HG02885 (cell line): ENCODE data around the gene NEMP1.
"Not testable (repeated sequence)": the region's sequence is repeated elsewhere in the genome, so short reads cannot be mapped to it uniquely, and the experiment has no call there.

ENCODE experiments used
- ATAC-seq: cut with Tn5 transposase; IDR thresholded peaks from one replicate; pipeline ENCODE4 v1.9.1; 2021; ENCODE audit warnings: mild to moderate bottlenecking; ENCODE audit not compliant: unreplicated experiment, poor library complexity

Gene NEMP1

DNA sequence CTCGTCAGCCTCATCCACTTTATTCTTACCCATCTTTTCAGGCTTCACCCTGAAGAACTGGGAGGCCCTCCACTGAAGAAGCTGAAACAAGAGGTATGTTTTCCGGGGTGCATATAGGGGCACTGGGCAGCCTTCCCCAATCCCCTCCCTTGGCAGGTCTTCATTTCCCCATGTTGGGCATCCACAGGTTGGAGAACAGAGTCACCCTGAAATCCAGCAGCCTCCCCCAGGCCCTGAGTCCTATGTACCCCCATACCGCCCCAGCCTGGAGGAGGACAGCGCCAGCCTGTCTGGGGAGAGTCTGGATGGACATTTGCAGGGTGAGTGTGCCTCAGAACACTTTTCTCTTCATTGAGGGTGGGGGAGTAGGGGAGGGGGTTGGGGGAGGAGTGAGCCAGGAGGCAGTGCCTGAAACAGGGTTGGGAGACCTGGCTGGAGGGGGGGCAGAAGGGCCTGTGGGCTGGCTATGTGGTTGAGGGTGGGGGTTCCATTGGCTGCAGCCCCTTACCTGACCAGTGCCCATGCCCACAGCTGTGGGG is 14.4 kb upstream of the NEMP1 start:
- ATAC-seq: no peak

DNA sequence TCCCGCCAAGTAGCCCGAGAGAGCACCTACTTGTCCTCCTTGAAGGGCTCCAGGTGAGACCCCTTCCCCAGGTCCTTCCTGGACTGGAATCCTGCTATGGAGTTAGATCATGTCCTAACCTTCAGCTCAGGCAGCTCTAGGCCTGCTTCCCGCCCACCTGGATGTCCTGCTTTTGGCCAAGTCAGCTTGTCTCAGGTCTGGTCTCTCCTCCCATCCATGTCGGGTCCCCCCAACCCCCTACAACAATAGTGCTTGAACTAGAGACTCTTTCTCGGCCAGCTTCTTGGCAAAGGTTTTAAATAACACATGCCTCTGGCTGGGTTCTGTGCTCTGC is 13.9 kb upstream of the NEMP1 start:
- no peak for ATAC-seq

DNA sequence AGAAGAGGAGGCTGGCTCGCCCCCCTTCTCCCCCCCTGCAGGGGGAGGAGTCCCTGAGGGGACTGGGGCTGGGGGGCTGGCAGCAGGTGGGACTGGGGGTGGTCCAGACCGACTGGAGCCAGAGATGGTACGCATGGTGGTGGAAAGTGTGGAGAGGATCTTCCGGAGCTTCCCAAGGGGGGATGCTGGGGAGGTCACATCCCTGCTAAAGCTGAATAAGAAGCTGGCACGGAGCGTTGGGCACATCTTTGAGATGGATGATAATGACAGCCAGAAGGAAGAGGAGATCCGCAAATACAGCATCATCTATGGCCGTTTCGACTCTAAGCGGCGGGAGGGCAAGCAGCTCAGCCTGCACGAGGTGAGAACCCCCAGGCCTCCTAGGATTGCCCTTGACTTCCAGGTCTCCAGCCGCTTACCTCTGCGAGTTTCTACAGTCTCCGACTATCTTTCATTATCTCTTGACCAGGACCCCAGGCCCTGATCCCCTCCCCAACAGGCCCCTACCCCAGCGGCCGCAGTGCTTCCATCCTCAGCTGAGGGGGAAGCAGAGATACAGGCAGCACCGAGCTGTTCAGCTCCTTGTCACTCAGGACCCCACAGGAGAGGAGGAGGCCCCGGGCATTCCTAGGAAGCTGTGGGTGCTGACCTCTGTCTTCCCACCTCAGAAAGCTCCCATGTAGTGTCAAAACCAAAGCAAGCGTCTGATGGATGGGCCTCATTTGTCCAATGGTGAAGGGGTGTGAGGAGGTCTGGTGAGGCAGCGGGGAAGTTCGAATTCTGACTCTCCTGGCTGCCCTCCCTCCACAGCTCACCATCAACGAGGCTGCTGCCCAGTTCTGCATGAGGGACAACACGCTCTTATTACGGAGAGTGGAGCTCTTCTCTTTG is 13.3 kb upstream of the NEMP1 start:
- no peak for ATAC-seq

DNA sequence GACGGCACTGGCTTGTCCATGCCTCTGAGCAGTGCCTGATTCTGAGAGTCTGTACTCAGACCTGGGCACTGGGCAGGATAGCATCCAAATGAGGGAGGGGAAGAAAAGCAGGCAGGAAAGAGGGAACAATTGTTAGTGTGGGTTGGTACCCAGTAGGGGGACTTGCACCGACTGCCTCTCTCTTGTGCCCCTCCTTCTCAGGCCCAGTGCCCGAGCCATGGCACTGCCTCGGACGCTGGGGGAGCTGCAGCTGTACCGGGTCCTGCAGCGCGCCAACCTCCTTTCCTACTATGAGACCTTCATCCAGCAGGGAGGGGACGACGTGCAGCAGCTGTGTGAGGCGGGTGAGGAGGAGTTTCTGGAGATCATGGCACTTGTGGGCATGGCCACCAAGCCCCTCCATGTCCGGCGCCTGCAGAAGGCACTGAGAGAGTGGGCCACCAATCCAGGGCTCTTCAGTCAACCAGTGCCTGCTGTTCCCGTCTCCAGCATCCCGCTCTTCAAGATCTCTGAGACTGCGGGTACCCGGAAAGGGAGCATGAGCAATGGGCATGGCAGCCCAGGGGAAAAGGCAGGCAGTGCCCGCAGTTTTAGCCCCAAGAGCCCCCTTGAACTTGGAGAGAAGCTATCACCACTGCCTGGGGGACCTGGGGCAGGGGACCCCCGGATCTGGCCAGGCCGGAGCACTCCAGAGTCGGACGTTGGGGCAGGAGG is 12.5 kb upstream of the NEMP1 start:
- ATAC-seq: no peak

DNA sequence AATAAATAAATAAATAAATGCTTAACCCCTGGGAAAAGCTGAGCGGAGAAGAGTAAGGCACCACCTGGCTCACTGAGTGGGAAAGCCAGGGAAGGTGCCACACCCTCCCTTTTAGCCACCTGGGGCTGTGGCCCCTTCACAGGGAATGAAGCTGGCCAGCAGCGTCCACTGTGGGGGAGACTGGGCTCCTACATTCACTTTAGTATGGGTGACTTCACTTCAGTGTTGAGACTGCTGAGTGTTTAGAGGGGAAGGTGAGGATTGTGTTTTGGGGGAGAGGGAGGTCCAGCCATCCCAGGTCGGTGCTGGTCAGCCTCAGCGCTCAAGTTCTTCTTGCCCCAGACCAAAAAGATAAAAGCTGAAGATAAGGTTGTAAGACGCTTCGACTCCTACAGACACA is 11.9 kb upstream of the NEMP1 start:
- no peak for ATAC-seq

DNA sequence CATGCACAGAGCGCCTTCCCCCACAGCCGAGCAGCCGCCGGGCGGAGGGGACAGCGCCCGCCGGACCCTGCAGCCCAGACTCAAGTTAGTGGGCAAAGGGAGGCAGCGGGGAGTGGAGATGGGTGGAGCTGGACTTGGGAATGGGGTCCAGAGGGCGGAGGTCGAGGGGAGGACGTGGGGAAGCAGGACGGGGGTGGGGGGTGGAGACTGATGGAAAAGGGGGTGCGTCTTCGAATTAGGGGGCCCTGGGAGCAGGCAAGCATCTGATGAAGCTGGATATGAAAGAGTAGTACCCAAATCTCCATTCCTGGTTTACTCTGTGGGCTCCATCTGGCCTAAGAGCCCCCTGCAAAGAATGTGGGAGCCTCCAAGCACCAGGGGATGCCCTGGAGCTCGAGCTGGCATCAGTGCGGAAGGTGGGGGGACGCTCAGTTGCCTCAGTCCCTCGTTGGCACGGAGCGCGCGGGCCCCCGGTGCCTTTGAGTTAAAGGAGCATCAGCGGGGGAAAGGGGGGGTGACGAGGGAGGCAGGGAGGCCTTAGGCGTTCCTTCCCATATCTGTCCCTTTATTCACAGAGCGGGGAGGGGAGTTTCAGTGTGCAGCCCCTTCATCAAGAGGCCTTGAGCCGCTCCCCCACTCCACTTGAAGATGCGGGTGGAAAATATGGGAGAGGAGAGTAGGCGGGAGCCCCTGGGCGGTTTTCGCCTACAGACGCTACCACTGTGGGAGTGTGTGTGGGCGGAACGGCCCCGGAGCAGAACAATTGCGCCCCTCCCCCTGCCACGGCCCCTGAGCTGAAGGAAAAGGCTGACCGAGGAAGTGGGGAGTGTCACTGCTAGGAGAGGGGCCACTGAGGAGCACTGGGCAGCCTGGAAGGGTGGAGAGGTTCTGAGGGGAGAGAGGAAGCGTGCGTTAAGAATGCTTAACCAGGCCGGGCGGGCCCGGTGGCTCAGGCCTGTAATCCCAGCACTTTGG is 11.0 kb upstream of the NEMP1 start:
- no peak for ATAC-seq

DNA sequence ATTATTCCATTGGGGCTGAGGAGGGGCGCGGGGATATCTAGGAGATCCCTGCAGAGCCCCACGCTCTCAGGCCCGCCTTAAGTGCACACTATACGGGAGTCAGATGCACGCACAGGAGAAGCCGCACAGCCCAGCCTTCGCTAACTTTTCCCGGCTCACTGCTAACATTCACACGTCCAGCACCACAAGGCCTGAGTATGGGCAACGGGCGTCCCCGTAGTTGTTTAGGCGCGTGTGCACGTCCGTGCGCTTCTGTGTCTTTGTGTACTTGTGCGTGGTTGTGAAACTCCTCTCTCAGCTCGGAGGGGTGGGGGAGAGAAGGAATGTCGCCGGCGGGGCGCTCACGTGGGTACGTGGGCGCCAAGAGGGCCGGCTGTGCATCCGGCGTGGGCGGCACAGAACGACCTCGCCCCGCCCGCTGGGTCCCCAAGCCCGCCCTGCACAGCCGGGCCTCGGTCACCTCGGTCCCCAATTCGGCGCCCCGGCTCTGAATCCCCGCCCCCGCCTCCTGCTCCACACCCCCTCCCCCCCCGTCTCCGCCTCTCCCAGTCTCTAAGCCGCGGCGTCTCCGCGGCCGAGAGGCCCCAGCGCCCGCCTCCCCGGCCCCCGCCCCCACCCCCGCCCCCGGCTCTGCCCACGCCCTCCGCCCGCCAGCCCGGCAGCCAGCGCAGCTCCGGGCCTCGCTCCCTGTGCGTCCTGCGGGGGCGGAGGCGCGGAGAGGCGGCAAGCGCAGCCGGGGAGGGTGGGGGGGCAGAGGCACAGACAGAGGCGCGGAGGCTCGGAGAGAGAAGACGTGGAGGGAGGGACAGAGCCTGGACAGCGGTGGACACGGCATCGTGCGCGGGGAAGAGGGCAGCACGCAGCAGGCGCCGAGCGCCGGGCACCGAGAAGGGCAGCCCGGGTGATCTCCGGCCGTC is 10.0 kb upstream of the NEMP1 start, which contains the start of gene NAB2:
Gene NAB2, plus strand, starts transcription at position 761 of the 917 bp plus-strand sequence. CDS start 158 bp downstream, outside the sequence.
- ATAC-seq: peak; percentile 57

DNA sequence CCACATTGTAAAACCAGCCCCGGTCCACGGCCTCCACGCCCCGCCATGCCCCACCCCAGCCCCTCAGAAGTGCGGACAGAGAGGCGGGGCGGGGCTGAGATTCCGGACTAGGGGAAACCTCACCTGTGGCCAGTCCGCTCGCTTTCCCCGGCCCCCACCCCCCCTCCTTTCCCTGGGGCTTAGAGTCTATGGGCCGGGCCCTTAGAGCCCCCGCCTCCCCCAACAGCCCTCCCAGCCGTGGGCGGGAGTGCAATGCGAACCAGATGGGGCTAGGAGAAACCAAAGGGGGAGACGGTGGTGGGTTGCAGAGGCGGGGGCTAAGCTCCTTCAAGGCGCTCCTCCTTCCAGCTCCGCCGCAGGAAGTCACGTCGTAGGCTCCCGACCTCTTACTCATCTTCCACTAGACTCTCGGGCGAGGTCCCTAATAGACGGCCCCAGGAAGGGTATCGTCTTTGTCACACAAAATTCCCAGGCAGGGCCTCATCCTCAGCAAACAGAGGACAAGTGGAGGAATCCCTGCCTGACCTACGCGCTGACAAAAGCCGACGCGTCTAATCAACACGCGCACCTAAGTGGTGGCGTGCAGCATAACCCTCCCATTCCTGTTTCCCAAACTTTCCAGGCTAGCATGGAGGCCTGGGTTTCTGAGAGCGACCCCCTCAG is 9.2 kb upstream of the NEMP1 start:
- peak; percentile 38 for ATAC-seq

DNA sequence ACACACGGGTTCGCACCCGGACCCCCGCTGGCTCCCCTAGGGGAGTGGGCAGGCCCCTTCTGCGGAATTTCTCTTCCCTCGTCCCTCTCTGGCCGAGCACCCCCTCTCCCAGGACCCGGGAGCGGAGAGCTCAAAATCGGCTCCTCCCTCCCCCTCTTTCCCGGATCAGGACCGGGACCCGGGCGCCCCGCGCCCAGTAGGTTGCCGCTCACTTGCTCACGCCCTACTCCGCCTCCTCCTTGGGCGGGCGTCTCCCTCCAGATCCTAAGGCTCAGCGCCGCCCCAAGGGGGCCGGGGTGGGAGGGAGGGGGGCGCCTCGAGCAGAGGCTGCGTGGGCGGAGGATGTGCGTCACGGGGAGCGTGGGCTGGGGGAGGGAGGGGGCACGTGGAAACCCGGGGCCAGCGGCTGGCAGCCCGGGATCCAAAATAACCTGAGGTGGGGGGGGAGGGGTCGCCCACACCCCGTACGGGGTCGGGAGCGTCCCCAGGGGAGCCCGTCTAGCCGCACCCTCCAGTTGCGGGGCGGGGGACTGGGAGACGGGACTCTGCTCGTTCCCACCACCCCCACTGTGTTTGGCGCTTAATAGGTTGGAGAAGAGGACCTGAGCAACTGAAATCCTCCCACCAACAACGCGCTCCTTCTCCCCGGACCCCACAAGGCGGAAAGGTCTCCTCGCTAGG is 8.6 kb upstream of the NEMP1 start:
- ATAC-seq: peak; percentile 40

DNA sequence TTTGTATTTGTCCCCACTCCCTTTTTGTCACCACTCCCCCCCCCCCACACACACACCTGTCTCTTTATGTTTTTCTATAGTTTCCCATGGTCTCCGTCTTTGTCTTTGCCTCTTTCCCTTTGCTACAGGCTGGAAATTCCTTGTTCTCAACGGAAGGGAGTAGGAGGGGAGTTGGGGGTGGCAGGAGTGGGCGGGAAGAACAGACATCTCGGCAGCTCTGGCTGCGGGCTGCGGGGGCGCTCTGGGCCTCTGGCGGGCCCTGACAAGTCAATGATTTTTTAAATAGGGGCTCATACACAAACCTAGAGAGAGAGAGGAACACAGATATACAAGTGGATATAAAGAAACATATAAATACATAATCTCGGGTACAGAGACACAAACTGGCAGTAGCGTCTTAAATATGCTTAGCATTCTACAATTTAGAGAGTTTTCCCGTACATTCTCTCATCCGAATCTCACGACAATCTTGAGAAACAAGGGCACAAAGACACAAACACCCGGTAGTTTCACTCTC is 8.0 kb upstream of the NEMP1 start:
- no peak for ATAC-seq

DNA sequence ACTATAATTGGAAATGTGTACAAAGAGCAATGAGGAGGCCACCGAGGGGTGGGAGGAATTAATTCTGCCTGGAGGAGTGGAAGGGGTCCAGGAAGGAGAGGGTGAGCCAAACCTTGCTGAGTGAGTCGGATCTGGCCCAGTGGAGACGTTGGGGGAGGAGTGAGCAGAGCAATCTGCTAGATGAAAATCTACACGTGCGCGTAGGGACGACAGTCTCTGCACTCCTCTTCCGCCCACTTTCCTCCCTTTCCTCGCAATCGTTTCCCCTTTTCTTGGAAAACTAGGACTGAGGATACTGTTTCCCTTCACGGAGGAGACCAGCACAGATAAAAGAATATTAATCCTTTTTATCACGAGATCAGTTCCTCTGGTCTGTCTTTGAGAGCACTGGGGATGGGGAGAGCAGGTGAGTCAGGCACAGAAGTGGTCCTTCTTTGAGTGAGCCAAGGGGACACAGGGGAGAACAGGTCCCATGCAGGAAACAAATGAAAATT is 7.5 kb upstream of the NEMP1 start:
- no peak for ATAC-seq

DNA sequence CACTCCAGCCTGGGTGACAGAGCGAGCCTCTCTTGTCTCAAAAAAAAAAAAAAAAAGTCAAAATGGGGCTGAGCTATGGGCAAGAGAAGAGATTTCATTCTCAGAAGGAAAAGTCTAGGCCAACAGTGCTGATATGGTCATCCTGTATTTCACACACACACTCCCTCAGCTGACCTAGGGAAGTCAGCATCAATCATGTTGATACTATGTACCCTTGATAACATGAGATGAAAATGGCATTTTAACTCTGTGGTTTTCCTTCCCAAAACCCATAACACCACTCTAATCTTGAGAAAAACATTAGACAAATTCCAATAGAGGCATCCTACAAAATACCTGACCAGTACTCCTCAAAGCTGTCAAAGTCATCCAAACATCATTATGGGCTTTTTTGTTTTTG is 2.3 kb upstream of the NEMP1 start:
- no peak for ATAC-seq

DNA sequence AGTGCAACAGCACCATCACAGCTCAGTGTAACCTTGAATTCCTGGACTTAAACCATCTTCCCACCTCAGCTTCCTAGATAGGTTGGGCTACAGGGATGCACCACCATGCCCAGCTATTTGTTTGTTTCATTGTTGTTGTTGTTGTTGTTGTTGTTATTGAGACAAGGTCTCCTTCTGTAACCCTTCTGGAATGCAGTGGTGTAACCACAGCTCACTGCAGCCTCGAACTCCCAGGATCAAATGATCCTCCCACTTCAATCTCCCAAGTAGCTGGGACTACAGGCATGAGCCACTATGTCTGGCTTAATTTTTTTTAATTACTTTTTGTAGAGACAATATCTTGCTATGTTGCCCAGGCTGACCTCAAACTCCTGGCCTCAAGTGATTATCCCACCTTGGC is 1.2 kb upstream of the NEMP1 start:
- ATAC-seq: no peak

DNA sequence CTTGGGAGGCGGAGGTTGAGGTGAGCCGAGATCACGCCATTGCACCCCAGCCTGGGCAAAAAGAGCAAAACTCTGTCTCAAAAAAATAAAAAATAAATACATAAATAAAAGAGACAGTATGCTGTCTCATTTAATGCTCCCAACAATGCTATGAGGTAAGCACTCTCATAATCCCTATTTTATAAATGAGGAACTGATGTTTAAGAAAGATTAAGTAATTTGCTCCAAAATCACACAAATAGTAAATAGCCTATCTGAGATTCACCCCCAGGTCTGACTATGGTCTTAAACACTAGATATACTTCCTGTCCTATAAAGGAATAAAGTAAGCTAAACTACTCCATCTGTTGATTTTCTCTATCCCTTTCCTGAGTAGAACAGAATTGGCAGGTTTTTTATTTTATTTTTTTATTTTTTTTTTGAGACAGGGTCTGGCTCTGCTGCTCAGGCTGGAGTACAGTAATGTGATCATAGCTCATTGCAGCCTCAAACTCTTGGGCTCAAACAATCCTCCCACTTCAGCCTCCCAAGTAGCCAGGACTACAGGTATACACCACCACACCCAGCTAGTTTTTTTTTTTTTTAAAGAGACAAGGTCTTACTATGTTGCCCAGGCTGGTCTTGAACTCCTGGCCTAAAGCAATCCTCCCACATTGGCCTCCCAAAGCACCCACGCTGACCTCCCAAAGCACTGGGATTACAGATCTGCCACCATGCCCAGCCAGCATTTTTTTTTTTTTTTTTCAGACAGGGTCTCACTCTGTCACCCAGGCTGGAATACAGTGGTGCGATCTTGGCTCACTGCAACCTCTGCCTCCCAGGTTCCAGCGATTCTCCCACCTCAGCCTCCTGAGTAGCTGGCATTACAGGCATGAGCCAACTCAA is 4.8 kb downstream of the NEMP1 start:
- ATAC-seq: not testable (repeated sequence)

DNA sequence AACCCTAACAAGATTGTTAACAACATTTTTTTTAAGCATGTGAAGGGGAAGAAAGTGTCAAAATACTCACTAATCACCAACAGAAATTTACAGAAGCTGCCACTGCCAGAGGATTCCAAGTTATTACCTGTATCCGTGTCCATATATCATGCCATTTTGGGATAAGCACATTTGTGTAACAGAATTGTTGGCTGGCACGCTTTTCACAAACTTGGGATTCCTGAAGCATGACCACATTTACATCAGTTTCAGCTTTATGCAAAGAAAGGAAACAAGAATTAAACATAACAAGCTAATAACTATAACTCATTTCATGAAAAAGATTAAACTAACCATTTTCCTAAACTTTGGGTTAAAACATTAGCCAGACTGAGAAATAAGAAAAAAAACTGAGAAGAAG is 5.9 kb downstream of the NEMP1 start:
- no peak for ATAC-seq

DNA sequence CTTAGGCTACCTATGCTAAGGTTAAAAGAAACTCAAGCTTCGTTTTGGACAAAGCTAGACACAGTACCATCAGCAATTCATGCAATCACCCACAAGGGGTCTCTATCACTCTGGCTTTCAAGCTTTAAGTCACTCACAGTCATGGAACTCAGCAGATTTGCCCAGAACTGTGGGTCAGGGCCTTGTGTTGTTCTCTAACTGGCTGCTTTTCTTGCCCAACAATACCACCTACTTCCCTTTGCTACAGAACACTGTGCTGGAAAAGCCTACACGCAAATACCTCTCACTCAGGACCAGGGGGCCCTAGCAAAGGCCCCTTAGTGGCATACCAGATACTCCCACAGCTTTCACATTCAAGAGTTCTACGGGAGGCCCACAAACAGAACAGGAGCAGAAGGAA is 9.1 kb downstream of the NEMP1 start:
- peak; percentile 87 for ATAC-seq

DNA sequence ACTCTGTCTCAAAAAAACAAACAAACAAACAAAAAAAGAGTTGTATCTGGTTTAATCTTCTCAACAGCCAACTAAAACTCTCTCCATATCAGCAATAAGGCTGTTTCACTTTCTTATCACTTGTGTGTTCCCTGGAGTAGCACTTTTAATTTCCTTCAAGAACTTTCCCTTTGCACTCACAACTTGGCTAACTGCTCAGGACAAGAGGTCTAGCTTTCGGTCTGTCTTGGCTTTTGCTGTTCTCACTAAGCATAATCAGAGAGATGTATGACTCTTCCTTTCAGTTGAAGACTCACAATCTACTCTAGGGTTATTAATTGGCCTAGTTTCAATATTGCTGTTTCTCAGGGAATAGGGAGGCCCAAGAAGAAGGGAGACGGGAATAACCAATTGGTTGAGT is 12.3 kb downstream of the NEMP1 start:
- no peak for ATAC-seq
